ENCODE results near the gene ICAM2. TPM values are rescaled to one million over a fixed set of nuclear protein-coding genes. Genes with fewer than 3 reads are reported as not detected.

Gene ICAM2
- total and polyA plus RNA-seq, 2 experiments from 2014 or later, result 0.97 to 1.3 TPM

GRCh38 chr17:63972796-63973195 lies 47.6 kb downstream of the ICAM2 start, which contains the start of gene SCN4A:
TSS of gene SCN4A (minus strand) at chr17:63972918. CDS start at chr17:63972841, 77 bp downstream.
- 93 to 97% methylated on average over 11 to 14 of the region's 14 CpGs for WGBS, 2 experiments (ENCODE audit: low coverage in 1 of 2, low lambda C conversion rate in 2 of 2, missing lambda C conversion rate in 2 of 2)
- Histone ChIP-seq H3K4me2 (ENCODE audit: unreplicated experiment) (peak within 1 kb of the TSS; percentile 1), H3K4me3 (no peak within 1 kb of the TSS), H2AFZ (no peak within 1 kb of the TSS), H3K79me2 (ENCODE audit: insufficient read depth) (no peaks in the 10 kb centered on the region), H3K27ac (no peak within 1 kb of the TSS), H3K27me3 (replicated peaks; ENCODE audit: insufficient read depth) (no peaks in the 10 kb centered on the region), H3K36me3 (ENCODE audit: low read depth) (no peaks in the 10 kb centered on the region), H3F3A (ENCODE audit: insufficient read depth) (0 out of 2 replicates have a peak, but pooled peaks cover 5% of the 10 kb centered on the region), H3K9ac (no peak within 1 kb of the TSS), H3K4me1 (ENCODE audit: insufficient read depth) (peaks cover 13% of the 10 kb centered on the region), H3K9me2 (ENCODE audit: insufficient read depth) (no peaks in the 10 kb centered on the region), H3K9me3 (ENCODE audit: low read depth) (no peaks in the 10 kb centered on the region), H4K20me1 (ENCODE audit: insufficient read depth) (no peaks in the 10 kb centered on the region)
- no peak for DNase-seq
- no peak for TF ChIP-seq EZH2 (IDR thresholded peaks at IDR 0.05; ENCODE audit: insufficient read depth, poor library complexity, severe bottlenecking)
- TF ChIP-seq EZH2phosphoT487 (IDR thresholded peaks at IDR 0.05; ENCODE audit: insufficient read depth, low read depth), result no peak
- in situ Hi-C loops (cut with MboI), result no loop called here

GRCh38 chr17:63969278-63969677 lies 51.2 kb downstream of the ICAM2 start:
- H3K9ac ChIP-seq, result no peak overlapping the region
- no peaks in the 10 kb centered on the region for H3K79me2 ChIP-seq (ENCODE audit: insufficient read depth)
- H3F3A ChIP-seq (ENCODE audit: insufficient read depth), result 0 out of 2 replicates have a peak, but pooled peaks cover 5% of the 10 kb centered on the region
- H3K9me2 ChIP-seq (ENCODE audit: insufficient read depth), result no peaks in the 10 kb centered on the region
- no peak overlapping the region for H3K27ac ChIP-seq
- 77% methylated on average over 10 of the region's 10 CpGs for WGBS, 2 experiments (ENCODE audit: low coverage in 1 of 2, low lambda C conversion rate in 2 of 2, missing lambda C conversion rate in 2 of 2)
- H3K4me1 ChIP-seq (ENCODE audit: insufficient read depth), result peaks cover 7% of the 10 kb centered on the region
- H2AFZ ChIP-seq, result no peak overlapping the region
- no peak overlapping the region for H3K4me3 ChIP-seq
- no peak for DNase-seq
- in situ Hi-C loops (cut with MboI), result no loop called here
- H3K9me3 ChIP-seq (ENCODE audit: low read depth), result no peaks in the 10 kb centered on the region
- no peaks in the 10 kb centered on the region for H4K20me1 ChIP-seq (ENCODE audit: insufficient read depth)
- no peaks in the 10 kb centered on the region for H3K36me3 ChIP-seq (ENCODE audit: low read depth)
- no peak overlapping the region for H3K4me2 ChIP-seq (ENCODE audit: unreplicated experiment)
- H3K27me3 ChIP-seq (replicated peaks; ENCODE audit: insufficient read depth), result no peaks in the 10 kb centered on the region
- TF ChIP-seq EZH2phosphoT487 (IDR thresholded peaks at IDR 0.05; ENCODE audit: insufficient read depth, low read depth), result no peak
- TF ChIP-seq EZH2 (IDR thresholded peaks at IDR 0.05; ENCODE audit: insufficient read depth, poor library complexity, severe bottlenecking), result no peak

- Histone ChIP-seq H3K27ac (no peak overlapping the region), H3K9me2 (ENCODE audit: insufficient read depth) (no peaks in the 10 kb centered on the region), H3K27me3 (replicated peaks; ENCODE audit: insufficient read depth) (no peaks in the 10 kb centered on the region), H3K79me2 (ENCODE audit: insufficient read depth) (no peaks in the 10 kb centered on the region), H2AFZ (no peak overlapping the region), H3K36me3 (ENCODE audit: low read depth) (no peaks in the 10 kb centered on the region), H4K20me1 (ENCODE audit: insufficient read depth) (no peaks in the 10 kb centered on the region), H3K9ac (no peak overlapping the region), H3K4me3 (no peak overlapping the region), H3K4me1 (ENCODE audit: insufficient read depth) (no peaks in the 10 kb centered on the region), H3F3A (ENCODE audit: insufficient read depth) (no peaks in the 10 kb centered on the region), H3K9me3 (ENCODE audit: low read depth) (no peaks in the 10 kb centered on the region), H3K4me2 (ENCODE audit: unreplicated experiment) (no peak overlapping the region)
- no peak for DNase-seq
- in situ Hi-C loops (cut with MboI), result no loop called here
- TF ChIP-seq EZH2phosphoT487 (IDR thresholded peaks at IDR 0.05; ENCODE audit: insufficient read depth, low read depth) (no peak), EZH2 (IDR thresholded peaks at IDR 0.05; ENCODE audit: insufficient read depth, poor library complexity, severe bottlenecking) (no peak)
- WGBS, 2 experiments (ENCODE audit: low coverage in 1 of 2, low lambda C conversion rate in 2 of 2, missing lambda C conversion rate in 2 of 2), result 85 to 88% methylated on average over 19 of the region's 19 CpGs
Measured at GRCh38 chr17:63967953-63968352, 52.5 kb downstream of the ICAM2 start.

GRCh38 chr17:63966646-63967264 lies 53.7 kb downstream of the ICAM2 start:
- DNase-seq, result no peak
- Histone ChIP-seq H3K27ac (no peak overlapping the region), H3K27me3 (replicated peaks; ENCODE audit: insufficient read depth) (no peaks in the 10 kb centered on the region), H3K79me2 (ENCODE audit: insufficient read depth) (no peaks in the 10 kb centered on the region), H4K20me1 (ENCODE audit: insufficient read depth) (no peaks in the 10 kb centered on the region), H3K4me1 (ENCODE audit: insufficient read depth) (no peaks in the 10 kb centered on the region), H3K9ac (no peak overlapping the region), H3F3A (ENCODE audit: insufficient read depth) (no peaks in the 10 kb centered on the region), H3K4me2 (ENCODE audit: unreplicated experiment) (no peak overlapping the region), H3K36me3 (ENCODE audit: low read depth) (no peaks in the 10 kb centered on the region), H3K9me2 (ENCODE audit: insufficient read depth) (no peaks in the 10 kb centered on the region), H3K9me3 (ENCODE audit: low read depth) (no peaks in the 10 kb centered on the region), H2AFZ (no peak overlapping the region), H3K4me3 (no peak overlapping the region)
- TF ChIP-seq EZH2phosphoT487 (IDR thresholded peaks at IDR 0.05; ENCODE audit: insufficient read depth, low read depth), result no peak
- no peak for TF ChIP-seq EZH2 (IDR thresholded peaks at IDR 0.05; ENCODE audit: insufficient read depth, poor library complexity, severe bottlenecking)
- in situ Hi-C loops (cut with MboI), result no loop called here
- 51 to 56% methylated on average over 11 of the region's 11 CpGs for whole genome bisulfite sequencing, 2 experiments (ENCODE audit: low coverage in 1 of 2, low lambda C conversion rate in 2 of 2, missing lambda C conversion rate in 2 of 2)
